ENCODE measurements around the gene ALDH3A2. TPM values are rescaled to one million over a fixed set of nuclear protein-coding genes. Genes with fewer than 3 reads are reported as not detected.

The ALDH3A2 gene
- total RNA-seq, 2 donors from 2014 or later: 128 to 131 TPM

GRCh38 chr17:19717031-19717360, 68.4 kb downstream of the ALDH3A2 start:
- 80% methylated on average over 4 to 6 of the region's 7 CpGs for WGBS, 2 donors
- no peak for DNase-seq
- H3K4me1 ChIP-seq: peaks cover 18% of the 10 kb centered on the region
- no peak overlapping the region for H3K27ac ChIP-seq
- TF ChIP-seq CTCF (IDR thresholded peaks at IDR 0.05) (no peak), POLR2A (IDR thresholded peaks at IDR 0.05) (no peak)
- intact Hi-C loops (cut with DNase I): no loop called here
- no peaks in the 10 kb centered on the region for H3K36me3 ChIP-seq (replicated peaks in 1 of 2; ENCODE audit: insufficient read depth in 1 of 2, low read depth in 2 of 2)
- no peak overlapping the region for H3K4me3 ChIP-seq
- no peaks in the 10 kb centered on the region for H3K27me3 ChIP-seq
- H3K9me3 ChIP-seq: no peaks in the 10 kb centered on the region
- no peak for ATAC-seq

GRCh38 chr17:19717411-19717908, 68.9 kb downstream of the ALDH3A2 start:
- ATAC-seq (no peak), DNase-seq (no peak)
- H3K27me3 ChIP-seq: no peaks in the 10 kb centered on the region
- no peak overlapping the region for H3K27ac ChIP-seq
- no peak overlapping the region for H3K4me3 ChIP-seq
- H3K4me1 ChIP-seq: peaks cover 18% of the 10 kb centered on the region
- no peak for TF ChIP-seq CTCF (IDR thresholded peaks at IDR 0.05)
- H3K36me3 ChIP-seq (replicated peaks in 1 of 2; ENCODE audit: insufficient read depth in 1 of 2, low read depth in 2 of 2): no peaks in the 10 kb centered on the region
- 79 to 83% methylated on average over 10 of the region's 10 CpGs for WGBS, 2 donors
- no peaks in the 10 kb centered on the region for H3K9me3 ChIP-seq
- intact Hi-C loops (cut with DNase I): no loop called here

GRCh38 chr17:19718041-19718612, 69.6 kb downstream of the ALDH3A2 start:
- TF ChIP-seq CTCF (IDR thresholded peaks at IDR 0.05) (no peak), POLR2A (IDR thresholded peaks at IDR 0.05) (no peak)
- no peak overlapping the region for H3K4me3 ChIP-seq
- 69 to 73% methylated on average over 3 to 12 of the region's 12 CpGs for WGBS, 2 donors

GRCh38 chr17:19718613-19719354, 70.2 kb downstream of the ALDH3A2 start:
- H3K4me1 ChIP-seq: peaks cover 18% of the 10 kb centered on the region
- 63 to 67% methylated on average over 12 to 18 of the region's 18 CpGs for WGBS, 2 donors
- DNase-seq (peak; percentile 36 to 60 (median 42)), ATAC-seq (no peak)
- intact Hi-C loops (cut with DNase I): no loop called here
- H3K4me3 ChIP-seq: no peak overlapping the region
- H3K36me3 ChIP-seq (replicated peaks in 1 of 2; ENCODE audit: insufficient read depth in 1 of 2, low read depth in 2 of 2): no peaks in the 10 kb centered on the region
- H3K27me3 ChIP-seq: no peaks in the 10 kb centered on the region
- H3K27ac ChIP-seq: no peak overlapping the region
- TF ChIP-seq POLR2A (IDR thresholded peaks at IDR 0.05) (no peak), CTCF (IDR thresholded peaks at IDR 0.05) (peak in 5 of 7 experiments; percentile 6 to 52 (median 36))
- H3K9me3 ChIP-seq: no peaks in the 10 kb centered on the region

More at GRCh38 chr17:19718041-19718612, 69.6 kb downstream of the ALDH3A2 start:
- no peaks in the 10 kb centered on the region for H3K27me3 ChIP-seq
- no peaks in the 10 kb centered on the region for H3K9me3 ChIP-seq
- DNase-seq (no peak), ATAC-seq (no peak)
- no peaks in the 10 kb centered on the region for H3K36me3 ChIP-seq (replicated peaks in 1 of 2; ENCODE audit: insufficient read depth in 1 of 2, low read depth in 2 of 2)
- no peak overlapping the region for H3K27ac ChIP-seq
- intact Hi-C loops (cut with DNase I): no loop called here
- H3K4me1 ChIP-seq: peaks cover 18% of the 10 kb centered on the region
